ENCODE data around the gene KRT6A.

DNA sequence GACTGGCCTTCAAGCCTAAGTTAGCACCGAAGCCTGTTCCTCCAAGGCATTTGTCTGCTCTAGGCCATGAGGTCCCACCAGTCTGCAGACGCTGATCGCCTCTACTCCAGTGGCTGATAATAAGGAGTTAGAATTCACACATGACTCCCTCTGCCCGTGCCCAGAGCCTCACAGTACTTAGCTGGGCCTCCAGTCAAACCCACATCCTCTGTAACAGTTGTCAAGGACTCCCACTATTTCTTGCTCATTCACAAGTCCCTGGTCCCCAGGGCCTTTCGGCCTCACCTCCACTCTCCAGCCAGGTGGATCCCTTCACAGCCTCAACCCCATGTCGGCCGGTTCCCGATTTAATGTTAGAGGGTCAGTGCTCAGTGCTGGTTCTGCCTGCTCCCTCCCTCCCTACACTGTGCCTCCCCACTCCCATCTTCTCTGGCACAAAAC is 33.5 kb upstream of the KRT6A start:
- TF ChIP-seq EZH2 (IDR thresholded peaks at IDR 0.05; ENCODE audit: insufficient read depth, poor library complexity, severe bottlenecking) = no peak
- no peak for TF ChIP-seq EZH2phosphoT487 (IDR thresholded peaks at IDR 0.05; ENCODE audit: insufficient read depth, low read depth)

Measured in GM23248 (cell line).